Measurements from ENCODE around the gene ZNF784.
A peak's percentile ranks its signal among the peaks of the same experiment; 100 is the strongest.

The ZNF784 gene

GRCh38 chr19:55656552-55656951, 32.2 kb upstream of the ZNF784 start:
- no peak for DNase-seq (ENCODE audit: low read depth in 2 of 2, low spot score in 1 of 2)

- DNase-seq (ENCODE audit: low read depth in 2 of 2, low spot score in 1 of 2), result no peak
Measured at GRCh38 chr19:55655648-55656040, 31.3 kb upstream of the ZNF784 start.

- DNase-seq (ENCODE audit: low read depth in 2 of 2, low spot score in 1 of 2), result peak; percentile 94
Measured at GRCh38 chr19:55654868-55655647, 30.7 kb upstream of the ZNF784 start, which contains the start of gene U2AF2. TSS of gene U2AF2 (plus strand) at chr19:55655035. CDS start at chr19:55655105, 70 bp downstream.

GRCh38 chr19:55654323-55654867, 30.0 kb upstream of the ZNF784 start:
- DNase-seq (ENCODE audit: low read depth in 2 of 2, low spot score in 1 of 2), result peak; percentile 86 to 97

GRCh38 chr19:55653651-55654322, 29.4 kb upstream of the ZNF784 start:
- DNase-seq (ENCODE audit: low read depth in 2 of 2, low spot score in 1 of 2), result peak; percentile 99

- DNase-seq (ENCODE audit: low read depth in 2 of 2, low spot score in 1 of 2), result no peak
Measured at GRCh38 chr19:55652311-55653128, 28.2 kb upstream of the ZNF784 start.

- DNase-seq (ENCODE audit: low read depth in 2 of 2, low spot score in 1 of 2), result no peak
Measured at GRCh38 chr19:55651236-55651635, 26.9 kb upstream of the ZNF784 start.

- no peak for DNase-seq (ENCODE audit: low read depth in 2 of 2, low spot score in 1 of 2)
Measured at GRCh38 chr19:55650602-55651230, 26.4 kb upstream of the ZNF784 start.

GRCh38 chr19:55650126-55650557, 25.8 kb upstream of the ZNF784 start:
- DNase-seq (ENCODE audit: low read depth in 2 of 2, low spot score in 1 of 2), result no peak

GRCh38 chr19:55649268-55650125, 25.1 kb upstream of the ZNF784 start:
- no peak for DNase-seq (ENCODE audit: low read depth in 2 of 2, low spot score in 1 of 2)

GRCh38 chr19:55648585-55649267, 24.4 kb upstream of the ZNF784 start:
- DNase-seq (ENCODE audit: low read depth in 2 of 2, low spot score in 1 of 2), result no peak

GRCh38 chr19:55647732-55648584, 23.6 kb upstream of the ZNF784 start, which contains the start of gene CCDC106:
TSS of gene CCDC106 (plus strand) at chr19:55648212. CDS start at chr19:55649047, 835 bp downstream.
- DNase-seq (ENCODE audit: low read depth in 2 of 2, low spot score in 1 of 2), result no peak

GRCh38 chr19:55646889-55647731, 22.7 kb upstream of the ZNF784 start:
- DNase-seq (ENCODE audit: low read depth in 2 of 2, low spot score in 1 of 2), result no peak

- no peak for DNase-seq (ENCODE audit: low read depth in 2 of 2, low spot score in 1 of 2)
Measured at GRCh38 chr19:55645512-55645881, 21.1 kb upstream of the ZNF784 start.

- no peak for DNase-seq (ENCODE audit: low read depth in 2 of 2, low spot score in 1 of 2)
Measured at GRCh38 chr19:55644842-55645511, 20.6 kb upstream of the ZNF784 start.

GRCh38 chr19:55644191-55644833, 19.9 kb upstream of the ZNF784 start:
- DNase-seq (ENCODE audit: low read depth in 2 of 2, low spot score in 1 of 2), result no peak

- no peak for DNase-seq (ENCODE audit: low read depth in 2 of 2, low spot score in 1 of 2)
Measured at GRCh38 chr19:55643887-55644176, 19.5 kb upstream of the ZNF784 start.
